ENCODE data around the gene CFI. TPM values are rescaled to one million over a fixed set of nuclear protein-coding genes. Genes with fewer than 3 reads are reported as not detected.

Gene CFI
- total and polyA plus RNA-seq, 2 of the 8 experiments (the other 6 are each of a cell fraction or from before 2014, with no cell fraction given), result not detected

- Histone ChIP-seq H3K18ac (ENCODE audit: extremely low read depth, low read length) (no peak overlapping the region), H3K56ac (replicated peaks; ENCODE audit: insufficient read length, low read depth, low read length) (no peak overlapping the region), H3K79me2 (ENCODE audit: control insufficient read depth in 1 of 2, insufficient read depth in 2 of 2, low read length in 2 of 2) (peaks cover 14 to 56% of the 10 kb centered on the region in 2 experiments), H3K23ac (ENCODE audit: insufficient read length) (no peak overlapping the region), H3K36me3 (ENCODE audit: control insufficient read depth in 2 of 4, insufficient read depth in 4 of 4, low read length in 3 of 4) (peaks cover 10 to 59% (median 35%) of the 10 kb centered on the region in 4 experiments), H3K14ac (ENCODE audit: insufficient read length) (no peak overlapping the region), H4K8ac (ENCODE audit: extremely low read depth, insufficient read depth, low read length) (no peak overlapping the region), H3K79me1 (ENCODE audit: low read depth, low read length) (peaks cover 3% of the 10 kb centered on the region), H3K4me3 (ENCODE audit: extremely low read depth in 1 of 4, insufficient read depth in 2 of 4, low read depth in 3 of 4, low read length in 4 of 4) (no peak overlapping the region), H3K27ac (ENCODE audit: low read depth, low read length) (no peak overlapping the region), H2BK20ac (ENCODE audit: low read length) (no peak overlapping the region), H4K20me1 (replicated peaks in 1 of 2; ENCODE audit: control insufficient read depth in 1 of 2, insufficient read depth in 2 of 2, low read length in 2 of 2) (peaks cover 0 to 2% of the 10 kb centered on the region in 2 experiments), H3K9ac (replicated peaks in 1 of 4; ENCODE audit: extremely low read depth in 1 of 4, low read depth in 3 of 4, low read length in 3 of 4) (no peak overlapping the region), H3K9me3 (ENCODE audit: insufficient read depth in 2 of 2, low read depth in 1 of 2, low read length in 1 of 2) (no peaks in the 10 kb centered on the region), H2AK5ac (ENCODE audit: low read depth, low read length) (no peak overlapping the region), H3K4ac (replicated peaks; ENCODE audit: insufficient read length, low read depth, low read length) (no peak overlapping the region), H4K5ac (ENCODE audit: insufficient read length, low read depth, low read length) (no peak overlapping the region), H4K91ac (replicated peaks; ENCODE audit: insufficient read length, low read length) (no peak overlapping the region), H3K27me3 (replicated peaks in 1 of 4; ENCODE audit: control insufficient read depth in 3 of 4, extremely low read depth in 1 of 4, insufficient read depth in 3 of 4, low read length in 3 of 4) (no peaks in the 10 kb centered on the region), H2AFZ (ENCODE audit: low read length) (no peak overlapping the region), H2BK15ac (ENCODE audit: low read length) (no peak overlapping the region), H2BK5ac (ENCODE audit: low read depth, low read length) (no peak overlapping the region), H2BK120ac (replicated peaks; ENCODE audit: low read depth, low read length) (no peak overlapping the region), H2BK12ac (ENCODE audit: low read depth, low read length) (no peak overlapping the region), H3K4me2 (ENCODE audit: insufficient read depth in 1 of 2, low read depth in 2 of 2, low read length in 2 of 2) (no peak overlapping the region), H3K23me2 (ENCODE audit: low read depth, low read length) (peaks cover 5% of the 10 kb centered on the region), H3K4me1 (replicated peaks in 1 of 4; ENCODE audit: control insufficient read depth in 3 of 4, insufficient read depth in 4 of 4, low read length in 3 of 4) (no peaks in the 10 kb centered on the region; a peak in 2 of 7 replicates)
- CTCF ChIA-PET (ENCODE audit: partially characterized antibody), result interaction anchor here (2.0 to 2.4 kb wide), 2 partner anchors 9 to 117 kb away, joined by 6 to 8 read pairs; partner anchors contain the start of gene RRH
- no peak for FAIRE-seq
- DNase-seq (ENCODE audit: low read depth in 1 of 2, low spot score in 2 of 2), result no peak
- POLR2A ChIA-PET (ENCODE audit: partially characterized antibody), result no interaction called here
- 94% methylated on average over 2 of the region's 4 CpGs; no CpG with 5 or more reads in 1 of the 2 experiments for WGBS, 2 experiments (ENCODE audit: extremely low coverage in 1 of 2, insufficient coverage in 1 of 2, insufficient read length in 1 of 2, insufficient replicate concordance in 2 of 2, low coverage in 1 of 2, low lambda C conversion rate in 2 of 2, missing lambda C conversion rate in 1 of 2)
- TF ChIP-seq SIX5 (IDR thresholded peaks at IDR 0.05; ENCODE audit: low read depth, low read length) (no peak), SP4 (IDR thresholded peaks at IDR 0.05; ENCODE audit: low read length) (no peak), SIN3A (conservative IDR thresholded peaks at IDR 0.05 in 1 of 2, IDR thresholded peaks at IDR 0.05 in 1 of 2; ENCODE audit: low read depth in 1 of 2, low read length in 2 of 2) (no peak)
These were observed 16.5 kb upstream of the CFI start for GRCh38 chr4:109818268-109818667.

Measured in H1 (cell line).